Gastroesophageal sphincter (tissue), 3 donors: Measurements from ENCODE around the gene CTCFL.

ENCODE experiments used
- CTCF ChIP-seq, 4 experiments: fragments of 200-600 bp in 2 of 4; fragments of 450-650 bp in 2 of 4; sonication (generic) in 1 of 4; IDR thresholded peaks; one replicate each; pipeline ENCODE4 v1.5.1; 2017 to 2019; ENCODE audit warnings: antibody characterized with exemption in 4 of 4, mild to moderate bottlenecking in 2 of 4, moderate library complexity in 2 of 4
- POLR2A ChIP-seq, 2 donors: fragments of 450-650 bp; IDR thresholded peaks; one replicate each; pipeline ENCODE4 v1.6.1; 2017; ENCODE audit warnings: antibody characterized with exemption in 2 of 2, mild to moderate bottlenecking in 2 of 2, moderate library complexity in 1 of 2

GRCh38 chr20:57525328-57526086 lies 567 bp upstream of the CTCFL start:
- TF ChIP-seq CTCF (IDR thresholded peaks at IDR 0.05), result no peak
- no peak for TF ChIP-seq POLR2A (IDR thresholded peaks at IDR 0.05)
